NCI-H748 treated with DMSO at 0.1 percent for 48 hours (cell line): ENCODE results near the gene TEKT5.

ENCODE experiments used
- DNase-seq: peaks from one replicate; lab custom pipeline; 2025; lab: John Stamatoyannopoulos, UW

TEKT5 gene

DNA sequence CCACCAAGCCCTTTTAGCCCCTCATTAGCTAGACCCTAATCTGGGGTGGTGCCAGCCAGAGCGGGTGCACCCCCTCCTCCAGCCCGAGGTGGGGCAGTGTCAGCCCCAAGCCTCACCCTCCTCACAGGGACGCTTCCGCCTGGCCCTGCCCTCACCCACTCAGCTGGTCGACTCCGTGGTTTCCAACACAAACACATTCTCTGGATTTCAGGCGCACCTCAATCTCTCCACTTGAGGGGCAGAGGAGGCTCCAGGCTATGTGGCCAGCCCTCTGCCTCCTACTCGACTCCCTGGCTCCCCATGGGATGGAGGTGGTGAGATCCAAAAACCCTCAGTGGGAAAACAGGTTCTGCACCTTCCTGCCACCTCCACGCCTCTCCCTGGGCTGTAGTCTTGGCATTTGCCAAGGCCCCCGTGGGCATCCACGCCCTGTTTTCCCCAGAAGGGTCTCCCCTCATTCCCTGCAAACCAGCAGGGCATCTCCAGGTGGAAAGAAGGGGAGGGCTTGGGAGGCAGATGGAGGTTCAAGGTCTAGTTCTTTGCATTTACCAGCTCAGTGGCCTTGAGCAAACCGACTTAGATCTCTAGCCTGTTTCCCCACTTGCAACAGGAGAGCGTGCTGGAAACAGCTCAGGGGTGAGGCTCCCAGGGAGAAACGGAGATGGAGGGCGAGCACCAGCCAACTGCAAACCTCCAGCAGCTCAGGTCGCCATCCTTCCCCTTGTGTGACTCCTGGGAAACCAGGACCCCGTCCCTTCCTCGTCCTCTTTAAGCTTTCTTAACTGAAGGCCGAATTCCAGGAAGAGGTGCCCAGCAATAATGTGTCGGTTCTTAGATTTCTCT lies 116.0 kb downstream of the TEKT5 start:
- DNase-seq, result no peak
